Ishikawa (cell line): ENCODE measurements around the gene MAN2B1.

Source experiments
- CEBPB ChIP-seq: IDR thresholded peaks from 2 replicates; pipeline ENCODE4 v1.6.1; 2012
- CREB1 ChIP-seq: IDR thresholded peaks from 2 replicates; pipeline ENCODE4 v1.6.1; 2012; ENCODE audit warnings: low read depth
- EGR1 ChIP-seq: IDR thresholded peaks from 2 replicates; pipeline ENCODE4 v1.6.1; 2012
- EP300 ChIP-seq: IDR thresholded peaks from 2 replicates; pipeline ENCODE4 v1.6.1; 2012; ENCODE audit warnings: borderline replicate concordance
- FOXM1 ChIP-seq: IDR thresholded peaks from 2 replicates; pipeline ENCODE4 v1.6.1; 2012; ENCODE audit warnings: low read depth, borderline replicate concordance
- NFIC ChIP-seq: IDR thresholded peaks from 2 replicates; pipeline ENCODE4 v1.6.1; 2012
- RAD21 ChIP-seq: IDR thresholded peaks from 2 replicates; pipeline ENCODE4 v1.6.1; 2012; ENCODE audit warnings: low read depth
- TAF1 ChIP-seq: IDR thresholded peaks from 2 replicates; pipeline ENCODE4 v1.6.1; 2012; ENCODE audit warnings: low read depth, mild to moderate bottlenecking
- TCF12 ChIP-seq: IDR thresholded peaks from 2 replicates; pipeline ENCODE4 v1.6.1; 2012; ENCODE audit warnings: low read depth
- TEAD4 ChIP-seq: IDR thresholded peaks from 2 replicates; pipeline ENCODE4 v1.6.1; 2012
- YY1 ChIP-seq: IDR thresholded peaks from 2 replicates; pipeline ENCODE4 v1.6.1; 2012; ENCODE audit warnings: low read depth
- ZBTB7A ChIP-seq: IDR thresholded peaks from 2 replicates; pipeline ENCODE4 v1.6.1; 2012; ENCODE audit warnings: low read depth
- TF ChIP-seq, protein P1 (sequence below): IDR thresholded peaks from 2 replicates; pipeline ENCODE4 v1.6.1; 2012
- TF ChIP-seq, protein P2 (sequence below): IDR thresholded peaks from 2 replicates; pipeline ENCODE4 v1.6.1; 2012
- TF ChIP-seq, protein P3 (sequence below): IDR thresholded peaks from 2 replicates; pipeline ENCODE4 v1.6.1; 2012; ENCODE audit warnings: low read depth, mild to moderate bottlenecking

MAN2B1 gene

DNA sequence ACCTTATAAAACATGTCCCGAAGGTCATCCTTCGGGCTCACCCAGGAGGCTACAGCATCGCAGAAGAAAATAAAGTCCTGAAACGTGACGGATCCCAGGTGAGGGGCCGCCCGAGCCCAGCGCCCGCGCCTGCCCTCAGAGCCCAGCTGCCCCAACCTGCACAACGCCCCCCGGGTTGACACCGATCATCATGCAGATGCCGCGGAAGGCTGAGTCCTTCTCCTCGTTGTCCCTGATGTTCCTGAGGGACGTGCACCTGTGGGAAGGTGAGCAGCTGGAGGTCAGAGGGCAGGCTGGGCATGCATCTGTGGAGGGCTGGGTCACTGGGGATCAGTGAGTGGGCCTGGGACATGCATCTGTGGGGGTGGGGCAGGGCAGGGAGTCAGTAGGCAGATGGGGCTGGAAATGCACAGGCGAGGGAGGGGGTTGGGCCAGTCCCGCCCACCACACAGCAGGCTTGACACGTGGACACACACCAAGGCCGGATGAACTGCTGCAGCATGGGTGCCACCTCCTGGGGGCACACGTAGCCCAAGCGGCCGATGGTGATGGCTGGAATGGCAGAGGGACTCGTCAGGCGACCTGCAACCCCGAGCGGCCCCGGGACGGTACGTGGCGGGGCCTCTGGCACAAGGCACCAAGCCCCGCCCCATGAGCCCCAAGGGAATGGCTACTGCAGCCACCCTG, 35.2 kb upstream of the MAN2B1 start:
- TF ChIP-seq EGR1 = no peak
- no peak for TF ChIP-seq TAF1
- TF ChIP-seq, protein P1, sequence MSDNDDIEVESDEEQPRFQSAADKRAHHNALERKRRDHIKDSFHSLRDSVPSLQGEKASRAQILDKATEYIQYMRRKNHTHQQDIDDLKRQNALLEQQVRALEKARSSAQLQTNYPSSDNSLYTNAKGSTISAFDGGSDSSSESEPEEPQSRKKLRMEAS = no peak
- TF ChIP-seq, protein P2, sequence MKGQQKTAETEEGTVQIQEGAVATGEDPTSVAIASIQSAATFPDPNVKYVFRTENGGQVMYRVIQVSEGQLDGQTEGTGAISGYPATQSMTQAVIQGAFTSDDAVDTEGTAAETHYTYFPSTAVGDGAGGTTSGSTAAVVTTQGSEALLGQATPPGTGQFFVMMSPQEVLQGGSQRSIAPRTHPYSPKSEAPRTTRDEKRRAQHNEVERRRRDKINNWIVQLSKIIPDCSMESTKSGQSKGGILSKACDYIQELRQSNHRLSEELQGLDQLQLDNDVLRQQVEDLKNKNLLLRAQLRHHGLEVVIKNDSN = no peak
- no peak for TF ChIP-seq CREB1
- TF ChIP-seq TCF12 = no peak

DNA sequence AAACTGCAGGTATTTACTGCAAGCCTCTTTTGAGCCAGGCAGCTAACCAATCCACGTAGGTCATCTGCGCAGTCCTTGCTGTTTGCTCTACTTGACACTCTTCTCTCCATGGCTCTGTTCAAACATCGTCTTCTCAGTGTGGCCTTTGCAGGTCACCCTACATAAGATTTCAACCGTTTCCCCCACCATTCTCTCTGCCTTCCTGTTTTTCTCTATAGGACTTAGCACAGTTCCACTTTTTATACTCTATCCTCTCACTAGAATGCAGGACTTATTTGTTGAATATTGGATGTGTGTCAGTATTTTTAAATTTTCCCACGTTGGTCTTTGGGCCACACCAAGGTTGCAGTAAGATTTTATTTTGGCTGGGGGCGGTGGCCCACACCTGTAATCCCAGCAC, 31.6 kb upstream of the MAN2B1 start:
- no peak for TF ChIP-seq CEBPB
- TF ChIP-seq, protein P2 = no peak
- no peak for TF ChIP-seq RAD21

DNA sequence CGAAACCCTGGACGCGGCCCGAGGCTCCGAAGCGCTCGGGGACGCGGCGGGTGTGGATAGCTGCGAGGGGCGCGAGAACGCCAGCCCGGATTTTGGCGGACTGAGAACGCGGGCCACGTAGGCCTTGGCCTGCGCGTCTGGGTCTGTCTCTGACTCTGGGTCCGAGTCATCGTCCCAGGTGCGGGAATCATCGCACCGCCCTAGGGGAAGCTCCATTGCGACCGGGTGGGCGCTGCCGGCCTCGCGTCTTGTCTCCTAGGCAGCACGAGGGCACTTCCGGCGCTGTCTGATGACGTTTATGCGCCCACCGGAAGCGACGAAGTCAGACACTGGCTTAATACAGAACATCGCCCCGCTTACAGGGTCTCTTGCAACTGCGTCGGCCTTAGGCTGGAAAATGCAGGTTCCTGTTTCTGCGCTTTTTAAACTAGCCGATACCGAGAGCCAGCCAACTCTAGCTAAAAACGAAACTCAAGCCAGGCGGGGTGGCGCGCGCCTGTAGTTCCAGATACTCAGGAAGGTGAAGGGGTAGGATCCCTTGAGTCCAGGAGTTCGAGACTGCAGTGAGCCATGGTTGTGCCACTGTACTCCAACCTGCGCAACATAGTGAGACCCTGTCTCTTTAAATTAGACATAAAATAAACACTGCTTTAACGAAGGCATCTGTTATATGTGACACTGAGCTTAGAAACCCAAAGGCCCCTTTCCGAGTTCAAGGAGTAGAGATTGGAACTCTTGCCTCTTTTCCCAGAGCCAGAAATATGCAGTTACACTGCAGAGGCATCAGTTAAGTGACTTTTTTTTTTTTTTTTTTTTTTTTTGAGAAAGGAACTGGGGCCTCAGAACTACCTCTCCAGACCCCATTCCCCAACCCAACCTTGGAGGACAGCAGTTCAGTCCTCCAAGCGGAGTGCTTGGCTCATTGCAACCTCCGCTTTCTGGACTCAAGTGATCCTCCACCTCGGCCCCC, 30.1 kb upstream of the MAN2B1 start, which contains the start of gene FBXW9:
TSS of gene FBXW9 (minus strand) at position 266 of the 970 bp plus-strand sequence. CDS start at position 216, 50 bp downstream.
- TF ChIP-seq YY1 (peak; percentile 47; the same call in 1 of the 2 replicates), TCF12 (0 out of 2 replicates have a peak, but pooled peaks have one; percentile 8), CREB1 (peak; percentile 95), TEAD4 (no peak), TAF1 (peak; percentile 62; the same call in 1 of the 2 replicates), EGR1 (peak; percentile 15; the same call in 1 of the 2 replicates), NFIC (peak; percentile 23; the same call in 1 of the 2 replicates)
- TF ChIP-seq, protein P3, sequence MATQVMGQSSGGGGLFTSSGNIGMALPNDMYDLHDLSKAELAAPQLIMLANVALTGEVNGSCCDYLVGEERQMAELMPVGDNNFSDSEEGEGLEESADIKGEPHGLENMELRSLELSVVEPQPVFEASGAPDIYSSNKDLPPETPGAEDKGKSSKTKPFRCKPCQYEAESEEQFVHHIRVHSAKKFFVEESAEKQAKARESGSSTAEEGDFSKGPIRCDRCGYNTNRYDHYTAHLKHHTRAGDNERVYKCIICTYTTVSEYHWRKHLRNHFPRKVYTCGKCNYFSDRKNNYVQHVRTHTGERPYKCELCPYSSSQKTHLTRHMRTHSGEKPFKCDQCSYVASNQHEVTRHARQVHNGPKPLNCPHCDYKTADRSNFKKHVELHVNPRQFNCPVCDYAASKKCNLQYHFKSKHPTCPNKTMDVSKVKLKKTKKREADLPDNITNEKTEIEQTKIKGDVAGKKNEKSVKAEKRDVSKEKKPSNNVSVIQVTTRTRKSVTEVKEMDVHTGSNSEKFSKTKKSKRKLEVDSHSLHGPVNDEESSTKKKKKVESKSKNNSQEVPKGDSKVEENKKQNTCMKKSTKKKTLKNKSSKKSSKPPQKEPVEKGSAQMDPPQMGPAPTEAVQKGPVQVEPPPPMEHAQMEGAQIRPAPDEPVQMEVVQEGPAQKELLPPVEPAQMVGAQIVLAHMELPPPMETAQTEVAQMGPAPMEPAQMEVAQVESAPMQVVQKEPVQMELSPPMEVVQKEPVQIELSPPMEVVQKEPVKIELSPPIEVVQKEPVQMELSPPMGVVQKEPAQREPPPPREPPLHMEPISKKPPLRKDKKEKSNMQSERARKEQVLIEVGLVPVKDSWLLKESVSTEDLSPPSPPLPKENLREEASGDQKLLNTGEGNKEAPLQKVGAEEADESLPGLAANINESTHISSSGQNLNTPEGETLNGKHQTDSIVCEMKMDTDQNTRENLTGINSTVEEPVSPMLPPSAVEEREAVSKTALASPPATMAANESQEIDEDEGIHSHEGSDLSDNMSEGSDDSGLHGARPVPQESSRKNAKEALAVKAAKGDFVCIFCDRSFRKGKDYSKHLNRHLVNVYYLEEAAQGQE = no peak
- TF ChIP-seq, protein P1 = peak; percentile 78

DNA sequence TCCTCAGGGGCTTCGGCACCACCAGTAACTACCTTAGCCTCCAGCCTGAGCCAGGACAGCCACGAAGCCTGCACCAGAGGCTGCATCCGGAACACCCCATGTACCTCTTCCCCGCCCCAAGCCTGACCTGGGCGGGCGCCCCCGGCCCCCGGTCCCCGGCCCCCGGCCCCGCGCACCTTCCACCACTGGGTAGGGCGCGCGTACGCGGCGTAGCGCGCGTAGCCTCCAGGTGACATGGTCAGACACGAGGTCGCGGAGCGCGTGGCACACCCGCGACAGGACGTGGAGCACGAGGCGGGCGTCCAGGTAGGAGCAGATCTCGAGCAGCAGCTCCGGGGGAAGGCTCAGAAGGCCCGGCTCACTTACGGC, 29.4 kb upstream of the MAN2B1 start:
- TF ChIP-seq, protein P1 = peak; percentile 87
- TF ChIP-seq, protein P2 = no peak

DNA sequence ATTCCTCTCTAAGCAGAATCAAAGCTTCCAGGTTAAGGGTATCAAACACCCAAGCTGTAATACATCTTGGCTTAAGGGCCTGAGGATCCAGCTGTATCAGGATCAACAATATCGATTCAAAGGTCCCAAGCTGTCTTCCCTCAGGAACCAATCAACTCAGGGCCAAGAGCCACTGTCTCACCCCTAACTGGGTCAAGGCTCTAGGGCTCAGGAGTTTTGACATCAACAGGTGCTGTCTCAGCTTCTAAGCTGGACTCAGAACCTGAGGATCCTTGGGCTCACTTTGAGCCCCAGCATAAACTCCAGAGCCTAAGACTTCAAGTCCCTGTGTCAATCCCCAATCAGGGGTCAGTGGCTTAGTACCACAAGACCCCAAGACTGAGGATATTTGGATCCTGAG, 29.0 kb upstream of the MAN2B1 start:
- TF ChIP-seq RAD21 (no peak), FOXM1 (no peak), EP300 (no peak), ZBTB7A (no peak), CREB1 (no peak), EGR1 (no peak), CEBPB (no peak), TAF1 (no peak), TCF12 (no peak), NFIC (no peak), TEAD4 (no peak), YY1 (no peak)
- TF ChIP-seq, protein P1 = no peak

DNA sequence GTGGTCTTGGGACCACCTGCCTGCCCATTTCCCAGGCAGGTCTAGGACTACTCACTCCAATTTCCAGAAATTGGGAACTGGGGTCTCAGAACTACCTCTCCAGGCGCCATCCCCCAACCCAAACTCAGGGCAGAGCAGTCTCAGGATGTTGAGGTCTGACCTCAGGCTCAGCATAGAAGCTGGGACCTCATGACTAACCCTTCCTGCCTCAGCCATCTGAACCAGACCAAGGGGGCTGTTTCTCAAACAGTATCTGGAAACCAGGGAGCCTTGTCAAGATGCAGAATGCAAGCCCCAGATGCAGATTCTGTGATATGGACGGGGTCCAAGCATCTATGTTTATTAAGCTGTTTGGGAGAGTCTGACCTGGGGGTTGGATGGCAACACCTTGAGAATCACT, 28.6 kb upstream of the MAN2B1 start:
- TF ChIP-seq YY1 (no peak), ZBTB7A (no peak), CEBPB (no peak), TAF1 (no peak), RAD21 (no peak), NFIC (no peak), TCF12 (no peak), CREB1 (no peak)
- TF ChIP-seq, protein P3 = no peak
- TF ChIP-seq, protein P1 = no peak
